HCT116 (cell line): ENCODE results near the gene PPIF. TPM values are rescaled to one million over a fixed set of nuclear protein-coding genes. Genes with fewer than 3 reads are reported as not detected.

Experiments
- ATAC-seq: fragments of 200-7000 bp; cut with Tn5 transposase; 2 replicates; pipeline ENCODE4 v1.9.1; 2020; ENCODE audit warnings: mild to moderate bottlenecking, moderate library complexity
- BruUV-seq: library from RNA; stranded (reverse); fragments of 400-500 nt; replicated peaks from 2 replicates; lab custom pipeline; 2021; lab: Mats Ljungman, UMichigan
- CTCF ChIA-PET: fragments of 300-600 bp; sonication (Branson Sonifier 250); formaldehyde crosslinking; loops from one replicate; lab custom pipeline; 2021; ENCODE audit warnings: antibody characterized with exemption; lab: Charles Lee
- POLR2A ChIA-PET: fragments of 300-600, 350-600 bp; sonication (Branson Sonifier 250); formaldehyde crosslinking; loops from one replicate; lab custom pipeline; 2021; ENCODE audit warnings: antibody characterized with exemption; lab: Charles Lee
- RAD21 ChIA-PET, 2 experiments: fragments of 300-600 bp; sonication (Branson Sonifier 250); formaldehyde crosslinking; loops; one replicate each; lab custom pipeline; 2023; ENCODE audit warnings: low total read pairs in 2 of 2; ENCODE audit not compliant: uncharacterized antibody in 2 of 2, unreplicated experiment in 2 of 2, low non-redundant PET in 1 of 2; lab: Charles Lee
- DNase-seq: peaks from one replicate; pipeline ENCODE4 v3.0.0-alpha.2; 2010; ENCODE audit warnings: low read depth, low spot score
- H2AFZ ChIP-seq: fragments of 200-600 bp; shearing (Covaris generic), sonication (generic); 2 replicates; pipeline ENCODE4 v1.6.1; 2017; ENCODE audit warnings: low read depth, mixed run types, mixed read lengths, antibody characterized with exemption, low read length; ENCODE audit not compliant: poor library complexity, severe bottlenecking
- H3K27ac ChIP-seq: 2 replicates; pipeline ENCODE4 v1.5.1; 2012; ENCODE audit warnings: low read depth, low read length
- H3K27me3 ChIP-seq: fragments of 200-600 bp; sonication (generic); 2 replicates; pipeline ENCODE4 v1.6.1; 2016; ENCODE audit warnings: mixed run types, low read length, mixed read lengths; ENCODE audit not compliant: insufficient read depth
- H3K36me3 ChIP-seq, 2 experiments: fragments of 200-500 bp in 1 of 2; fragments of 200-600 bp in 1 of 2; sonication (Bioruptor generic) in 1 of 2; sonication (generic) in 1 of 2; 2 replicates each; pipeline versions ENCODE4 v1.5.1 to v1.6.1; 2014 to 2016; ENCODE audit warnings: low read length in 2 of 2, inconsistent platforms in 1 of 2, mixed read lengths in 1 of 2, mixed run types in 1 of 2; ENCODE audit not compliant: insufficient read depth in 2 of 2, control insufficient read depth in 1 of 2
- H3K4me1 ChIP-seq, 2 experiments: fragments of 200-600 bp in 1 of 2; sonication (generic) in 1 of 2; 2 replicates each; pipeline versions ENCODE4 v1.5.1 to v1.6.1; 2012 to 2017; ENCODE audit warnings: low read length in 2 of 2, inconsistent platforms in 1 of 2, mild to moderate bottlenecking in 1 of 2, mixed read lengths in 1 of 2, mixed run types in 1 of 2, moderate library complexity in 1 of 2; ENCODE audit not compliant: insufficient read depth in 2 of 2, control insufficient read depth in 1 of 2
- H3K4me2 ChIP-seq: fragments of 200-600 bp; sonication (generic); 2 replicates; pipeline ENCODE4 v1.6.1; 2017; ENCODE audit warnings: mixed run types, low read length, mixed read lengths
- H3K4me3 ChIP-seq, 2 experiments: fragments of 200-600 bp in 1 of 2; sonication (generic) in 1 of 2; replicated peaks in 1 of 2; 2 replicates each; pipeline ENCODE4 v1.5.1; 2011 to 2016; ENCODE audit warnings: low read length in 2 of 2, control low read depth in 1 of 2, low read depth in 1 of 2, mild to moderate bottlenecking in 1 of 2, mixed read lengths in 1 of 2, mixed run types in 1 of 2
- H3K79me2 ChIP-seq: fragments of 200-600 bp; sonication (generic); 2 replicates; pipeline ENCODE4 v1.6.1; 2017; ENCODE audit warnings: mild to moderate bottlenecking, mixed run types, low read length, moderate library complexity, mixed read lengths; ENCODE audit not compliant: insufficient read depth
- H3K9ac ChIP-seq: fragments of 200-600 bp; sonication (generic); 2 replicates; pipeline ENCODE4 v1.6.1; 2016; ENCODE audit warnings: low read length, mixed read lengths
- H3K9me2 ChIP-seq: fragments of 200-600 bp; sonication (generic), shearing (Covaris generic); 2 replicates; pipeline ENCODE4 v1.6.1; 2017; ENCODE audit warnings: mixed run types, mild to moderate bottlenecking, moderate library complexity; ENCODE audit not compliant: insufficient read depth
- H3K9me3 ChIP-seq, 2 experiments: fragments of 200-500 bp in 1 of 2; fragments of 200-600 bp in 1 of 2; sonication (Bioruptor generic) in 1 of 2; sonication (generic) in 1 of 2; 2 replicates each; pipeline ENCODE4 v1.6.1; 2014 to 2017; ENCODE audit warnings: low read length in 2 of 2, mixed read lengths in 2 of 2, inconsistent platforms in 1 of 2, low read depth in 1 of 2, mild to moderate bottlenecking in 1 of 2, mixed run types in 1 of 2, moderate library complexity in 1 of 2; ENCODE audit not compliant: control insufficient read depth in 1 of 2, insufficient read depth in 1 of 2
- H4K20me1 ChIP-seq: fragments of 200-600 bp; sonication (generic), shearing (Covaris generic); 2 replicates; pipeline ENCODE4 v1.6.1; 2017; ENCODE audit warnings: mixed run types, mild to moderate bottlenecking, moderate library complexity; ENCODE audit not compliant: insufficient read depth
- CBX3 ChIP-seq: IDR thresholded peaks from 2 replicates; pipeline ENCODE4 v1.6.1; 2012; ENCODE audit warnings: low read depth
- EGR1 ChIP-seq: IDR thresholded peaks from 2 replicates; pipeline ENCODE4 v1.6.1; 2012; ENCODE audit warnings: low read depth
- ELF1 ChIP-seq: IDR thresholded peaks from 2 replicates; pipeline ENCODE4 v1.6.1; 2012; ENCODE audit warnings: low read depth, borderline replicate concordance
- EZH2 ChIP-seq: fragments of 200-600 bp; sonication (generic); IDR thresholded peaks from 2 replicates; pipeline ENCODE4 v1.6.1; 2017; ENCODE audit warnings: antibody characterized with exemption, mixed run types
- EZH2phosphoT487 ChIP-seq: fragments of 200-600 bp; IDR thresholded peaks from 2 replicates; pipeline ENCODE4 v1.6.1; 2018; ENCODE audit warnings: antibody characterized with exemption, borderline replicate concordance
- FOSL1 ChIP-seq: IDR thresholded peaks from 2 replicates; pipeline ENCODE4 v1.6.1; 2012; ENCODE audit warnings: low read depth
- JUND ChIP-seq: IDR thresholded peaks from 2 replicates; pipeline ENCODE4 v1.6.1; 2012
- POLR2A ChIP-seq: IDR thresholded peaks from 2 replicates; pipeline ENCODE4 v1.7.0; 2011; ENCODE audit warnings: borderline replicate concordance; ENCODE audit not compliant: insufficient read depth, insufficient read length; ENCODE audit errors: extremely low read depth
- POLR2AphosphoS5 ChIP-seq: IDR thresholded peaks from 2 replicates; pipeline ENCODE4 v1.6.1; 2011; ENCODE audit warnings: mild to moderate bottlenecking, low read depth, low read length, moderate library complexity
- RAD21 ChIP-seq: IDR thresholded peaks from 2 replicates; pipeline ENCODE4 v1.6.1; 2012; ENCODE audit warnings: low read depth, mild to moderate bottlenecking
- SRF ChIP-seq: IDR thresholded peaks from 2 replicates; pipeline ENCODE4 v1.6.1; 2012; ENCODE audit warnings: low read depth
- YY1 ChIP-seq: IDR thresholded peaks from 2 replicates; pipeline ENCODE4 v1.6.1; 2011; ENCODE audit warnings: low read length, low read depth, moderate library complexity, mild to moderate bottlenecking; ENCODE audit not compliant: insufficient replicate concordance; ENCODE audit errors: extremely low read depth
- ZNF274 ChIP-seq: fragments of 200-500 bp; sonication (Bioruptor generic); IDR thresholded peaks from 2 replicates; pipeline ENCODE4 v1.6.1; 2014; ENCODE audit warnings: mild to moderate bottlenecking, low read depth, low read length, inconsistent platforms
- intact Hi-C: fragments of 100-400 bp; cut with micrococcal nuclease; formaldehyde crosslinking; loops from 2 replicates; pipeline ENCODE4 v1.10.0; 2022
- total RNA-seq: library from RNA; stranded (reverse); gene quantifications from one replicate; pipeline ENCODE4 v1.2.1, GENCODE V29; 2021; ENCODE audit not compliant: unreplicated experiment
- TF ChIP-seq, protein P1 (sequence below), 3 experiments: fragments of 200-600 bp in 1 of 3; sonication (generic) in 1 of 3; IDR thresholded peaks in 2 of 3; conservative IDR thresholded peaks in 1 of 3; 2 replicates each; pipeline ENCODE4 v1.5.1; 2012 to 2017; ENCODE audit warnings: low read depth in 2 of 3, low read length in 2 of 3, antibody characterized with exemption in 1 of 3, borderline replicate concordance in 1 of 3, control low read depth in 1 of 3, mild to moderate bottlenecking in 1 of 3, mixed read lengths in 1 of 3, mixed run types in 1 of 3, moderate library complexity in 1 of 3; ENCODE audit not compliant: insufficient read depth in 1 of 3
- TF ChIP-seq, protein P2 (sequence below): IDR thresholded peaks from 2 replicates; pipeline ENCODE4 v1.6.1; 2012
- TF ChIP-seq, protein P3 (sequence below): IDR thresholded peaks from 2 replicates; pipeline ENCODE4 v1.6.1; 2012
- TF ChIP-seq, protein P4 (sequence below): IDR thresholded peaks from 2 replicates; pipeline ENCODE4 v1.6.1; 2011; ENCODE audit warnings: mild to moderate bottlenecking, low read length, moderate library complexity; ENCODE audit not compliant: insufficient replicate concordance; ENCODE audit errors: extremely low read depth
- TF ChIP-seq, protein P5 (sequence below): IDR thresholded peaks from 2 replicates; pipeline ENCODE4 v1.6.1; 2012; ENCODE audit warnings: low read depth

The PPIF gene
- total RNA-seq, 1 experiment from 2014 or later: 85.0 TPM

DNA sequence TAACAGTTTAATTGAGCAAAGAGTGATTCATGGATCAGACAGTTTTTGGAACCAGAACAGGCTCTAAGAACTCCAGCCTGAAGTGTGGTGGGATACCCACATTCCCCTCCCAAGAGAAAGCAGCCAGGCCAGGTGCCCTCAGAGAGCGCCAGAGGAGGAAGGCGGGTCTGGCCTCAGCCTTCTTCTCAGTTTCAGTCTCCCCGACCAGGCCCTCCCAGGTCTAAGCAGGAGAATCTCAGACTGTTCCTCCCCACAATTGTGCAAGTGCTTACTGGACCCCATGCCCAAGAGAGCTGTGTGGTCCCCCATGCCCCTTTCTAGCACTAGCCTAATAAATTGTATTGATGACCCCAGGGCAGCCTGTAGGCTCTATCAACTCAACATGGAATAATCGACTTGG is 25.6 kb downstream of the PPIF start:
- Histone ChIP-seq H4K20me1 (no peaks in the 10 kb centered on the region), H3K4me3 (no peak overlapping the region), H3K27ac (no peak overlapping the region), H3K36me3 (no peaks in the 10 kb centered on the region), H3K79me2 (no peaks in the 10 kb centered on the region), H3K27me3 (no peaks in the 10 kb centered on the region), H3K9me3 (peaks cover 0 to 3% of the 10 kb centered on the region in 2 experiments; a peak in 1 of 4 replicates), H2AFZ (no peak overlapping the region), H3K9me2 (no peaks in the 10 kb centered on the region), H3K9ac (no peak overlapping the region)
- ATAC-seq (no peak), DNase-seq (no peak)
- POLR2A ChIA-PET: no interaction called here
- intact Hi-C loops: no loop called here
- BruUV-seq: no TSS peak
- RAD21 ChIA-PET: no interaction called here
- CTCF ChIA-PET: interaction anchor here (0.7 to 3.3 kb wide), 2 partner anchors 115 kb away, joined by 3 to 77 read pairs; no protein-coding TSS in a partner anchor
- no peak for TF ChIP-seq EZH2
- TF ChIP-seq, protein P1, sequence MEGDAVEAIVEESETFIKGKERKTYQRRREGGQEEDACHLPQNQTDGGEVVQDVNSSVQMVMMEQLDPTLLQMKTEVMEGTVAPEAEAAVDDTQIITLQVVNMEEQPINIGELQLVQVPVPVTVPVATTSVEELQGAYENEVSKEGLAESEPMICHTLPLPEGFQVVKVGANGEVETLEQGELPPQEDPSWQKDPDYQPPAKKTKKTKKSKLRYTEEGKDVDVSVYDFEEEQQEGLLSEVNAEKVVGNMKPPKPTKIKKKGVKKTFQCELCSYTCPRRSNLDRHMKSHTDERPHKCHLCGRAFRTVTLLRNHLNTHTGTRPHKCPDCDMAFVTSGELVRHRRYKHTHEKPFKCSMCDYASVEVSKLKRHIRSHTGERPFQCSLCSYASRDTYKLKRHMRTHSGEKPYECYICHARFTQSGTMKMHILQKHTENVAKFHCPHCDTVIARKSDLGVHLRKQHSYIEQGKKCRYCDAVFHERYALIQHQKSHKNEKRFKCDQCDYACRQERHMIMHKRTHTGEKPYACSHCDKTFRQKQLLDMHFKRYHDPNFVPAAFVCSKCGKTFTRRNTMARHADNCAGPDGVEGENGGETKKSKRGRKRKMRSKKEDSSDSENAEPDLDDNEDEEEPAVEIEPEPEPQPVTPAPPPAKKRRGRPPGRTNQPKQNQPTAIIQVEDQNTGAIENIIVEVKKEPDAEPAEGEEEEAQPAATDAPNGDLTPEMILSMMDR (IDR thresholded peaks at IDR 0.05 in 2 of 3, conservative IDR thresholded peaks at IDR 0.05 in 1 of 3; ENCODE audit: borderline replicate concordance in 1 of 3, insufficient read depth in 1 of 3, low read depth in 2 of 3, low read length in 2 of 3): no peak
- TF ChIP-seq POLR2AphosphoS5: no peak
- TF ChIP-seq, protein P2, sequence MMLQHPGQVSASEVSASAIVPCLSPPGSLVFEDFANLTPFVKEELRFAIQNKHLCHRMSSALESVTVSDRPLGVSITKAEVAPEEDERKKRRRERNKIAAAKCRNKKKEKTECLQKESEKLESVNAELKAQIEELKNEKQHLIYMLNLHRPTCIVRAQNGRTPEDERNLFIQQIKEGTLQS: no peak
- TF ChIP-seq RAD21: no peak
- TF ChIP-seq CBX3: no peak
- TF ChIP-seq ELF1: no peak
- no peak for TF ChIP-seq JUND
- TF ChIP-seq POLR2A: no peak
- TF ChIP-seq FOSL1: no peak
- TF ChIP-seq, protein P3, sequence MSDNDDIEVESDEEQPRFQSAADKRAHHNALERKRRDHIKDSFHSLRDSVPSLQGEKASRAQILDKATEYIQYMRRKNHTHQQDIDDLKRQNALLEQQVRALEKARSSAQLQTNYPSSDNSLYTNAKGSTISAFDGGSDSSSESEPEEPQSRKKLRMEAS: no peak
- no peak for TF ChIP-seq EGR1
- TF ChIP-seq, protein P4, sequence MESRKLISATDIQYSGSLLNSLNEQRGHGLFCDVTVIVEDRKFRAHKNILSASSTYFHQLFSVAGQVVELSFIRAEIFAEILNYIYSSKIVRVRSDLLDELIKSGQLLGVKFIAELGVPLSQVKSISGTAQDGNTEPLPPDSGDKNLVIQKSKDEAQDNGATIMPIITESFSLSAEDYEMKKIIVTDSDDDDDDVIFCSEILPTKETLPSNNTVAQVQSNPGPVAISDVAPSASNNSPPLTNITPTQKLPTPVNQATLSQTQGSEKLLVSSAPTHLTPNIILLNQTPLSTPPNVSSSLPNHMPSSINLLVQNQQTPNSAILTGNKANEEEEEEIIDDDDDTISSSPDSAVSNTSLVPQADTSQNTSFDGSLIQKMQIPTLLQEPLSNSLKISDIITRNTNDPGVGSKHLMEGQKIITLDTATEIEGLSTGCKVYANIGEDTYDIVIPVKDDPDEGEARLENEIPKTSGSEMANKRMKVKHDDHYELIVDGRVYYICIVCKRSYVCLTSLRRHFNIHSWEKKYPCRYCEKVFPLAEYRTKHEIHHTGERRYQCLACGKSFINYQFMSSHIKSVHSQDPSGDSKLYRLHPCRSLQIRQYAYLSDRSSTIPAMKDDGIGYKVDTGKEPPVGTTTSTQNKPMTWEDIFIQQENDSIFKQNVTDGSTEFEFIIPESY: no peak
- no peak for TF ChIP-seq EZH2phosphoT487
- TF ChIP-seq ZNF274: no peak
- TF ChIP-seq, protein P5, sequence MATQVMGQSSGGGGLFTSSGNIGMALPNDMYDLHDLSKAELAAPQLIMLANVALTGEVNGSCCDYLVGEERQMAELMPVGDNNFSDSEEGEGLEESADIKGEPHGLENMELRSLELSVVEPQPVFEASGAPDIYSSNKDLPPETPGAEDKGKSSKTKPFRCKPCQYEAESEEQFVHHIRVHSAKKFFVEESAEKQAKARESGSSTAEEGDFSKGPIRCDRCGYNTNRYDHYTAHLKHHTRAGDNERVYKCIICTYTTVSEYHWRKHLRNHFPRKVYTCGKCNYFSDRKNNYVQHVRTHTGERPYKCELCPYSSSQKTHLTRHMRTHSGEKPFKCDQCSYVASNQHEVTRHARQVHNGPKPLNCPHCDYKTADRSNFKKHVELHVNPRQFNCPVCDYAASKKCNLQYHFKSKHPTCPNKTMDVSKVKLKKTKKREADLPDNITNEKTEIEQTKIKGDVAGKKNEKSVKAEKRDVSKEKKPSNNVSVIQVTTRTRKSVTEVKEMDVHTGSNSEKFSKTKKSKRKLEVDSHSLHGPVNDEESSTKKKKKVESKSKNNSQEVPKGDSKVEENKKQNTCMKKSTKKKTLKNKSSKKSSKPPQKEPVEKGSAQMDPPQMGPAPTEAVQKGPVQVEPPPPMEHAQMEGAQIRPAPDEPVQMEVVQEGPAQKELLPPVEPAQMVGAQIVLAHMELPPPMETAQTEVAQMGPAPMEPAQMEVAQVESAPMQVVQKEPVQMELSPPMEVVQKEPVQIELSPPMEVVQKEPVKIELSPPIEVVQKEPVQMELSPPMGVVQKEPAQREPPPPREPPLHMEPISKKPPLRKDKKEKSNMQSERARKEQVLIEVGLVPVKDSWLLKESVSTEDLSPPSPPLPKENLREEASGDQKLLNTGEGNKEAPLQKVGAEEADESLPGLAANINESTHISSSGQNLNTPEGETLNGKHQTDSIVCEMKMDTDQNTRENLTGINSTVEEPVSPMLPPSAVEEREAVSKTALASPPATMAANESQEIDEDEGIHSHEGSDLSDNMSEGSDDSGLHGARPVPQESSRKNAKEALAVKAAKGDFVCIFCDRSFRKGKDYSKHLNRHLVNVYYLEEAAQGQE: no peak
- TF ChIP-seq SRF: no peak
- no peak for TF ChIP-seq YY1
- TF ChIP-seq, all 23 proteins: peak for 0
- H3K4me1 ChIP-seq: peaks cover 3 to 10% of the 10 kb centered on the region in 2 experiments; a peak in 2 of 4 replicates
- H3K4me2 ChIP-seq: no peak overlapping the region
